Measurements from ENCODE around the gene SLC6A2.

- TF ChIP-seq CTCF (IDR thresholded peaks at IDR 0.05) (no peak), POLR2A (IDR thresholded peaks at IDR 0.05) (no peak), EP300 (IDR thresholded peaks at IDR 0.05) (no peak), POLR2AphosphoS5 (IDR thresholded peaks at IDR 0.05) (no peak)
Measured at GRCh38 chr16:55663765-55664677, 8.2 kb downstream of the SLC6A2 start.

Measured in upper lobe of left lung (tissue), 4 donors.